ENCODE measurements around the gene RNLS. TPM values are rescaled to one million over a fixed set of nuclear protein-coding genes. Genes with fewer than 3 reads are reported as not detected.

Gene RNLS
- total RNA-seq, 2 experiments from 2014 or later, result 0.95 to 2.7 TPM

GRCh38 chr10:88616250-88616977 lies 33.3 kb upstream of the RNLS start:
- Histone ChIP-seq H3K27ac (ENCODE audit: low read depth in 1 of 2, low read length in 2 of 2) (no peak overlapping the region), H3K4me1 (ENCODE audit: insufficient read depth, low read length) (no peaks in the 10 kb centered on the region), H3K27me3 (ENCODE audit: control insufficient read depth in 1 of 2, insufficient read depth in 2 of 2, low read length in 2 of 2) (no peaks in the 10 kb centered on the region), H3K36me3 (ENCODE audit: insufficient read depth, low read length) (no peaks in the 10 kb centered on the region), H3K9me3 (ENCODE audit: control insufficient read depth in 1 of 2, insufficient read depth in 1 of 2, low read length in 2 of 2) (no peaks in the 10 kb centered on the region), H3K4me3 (ENCODE audit: low read length) (no peak overlapping the region)
- intact Hi-C loops (cut with DNase I, micrococcal nuclease), result no loop called here
- Mint-ChIP-seq H3K27me3 (no peaks in the 10 kb centered on the region), H3K4me1 (ENCODE audit: low read depth) (no peaks in the 10 kb centered on the region), H3K4me3 (no peak overlapping the region), H3K27ac (no peak overlapping the region), H3K9me3 (no peaks in the 10 kb centered on the region), H3K36me3 (ENCODE audit: low read depth) (no peaks in the 10 kb centered on the region)
- DNase-seq (no peak), ATAC-seq (ENCODE audit: poor library complexity) (no peak)
- CTCF ChIA-PET, result interaction anchor here (0.7 kb wide), 1 partner anchor 198 kb away, joined by 3 read pairs; no protein-coding TSS in a partner anchor
- POLR2A ChIA-PET, result no interaction called here
- no peak for TF ChIP-seq CTCF (IDR thresholded peaks at IDR 0.05)

GRCh38 chr10:88608780-88609179 lies 25.7 kb upstream of the RNLS start:
- no peak for TF ChIP-seq CTCF (IDR thresholded peaks at IDR 0.05)
- Mint-ChIP-seq H3K36me3 (ENCODE audit: low read depth) (no peaks in the 10 kb centered on the region), H3K27me3 (no peaks in the 10 kb centered on the region), H3K27ac (no peak overlapping the region), H3K4me1 (ENCODE audit: low read depth) (no peaks in the 10 kb centered on the region), H3K4me3 (no peak overlapping the region), H3K9me3 (no peaks in the 10 kb centered on the region)
- ATAC-seq (ENCODE audit: poor library complexity) (no peak), DNase-seq (no peak)
- H3K27ac ChIP-seq (ENCODE audit: low read depth in 1 of 2, low read length in 2 of 2), result no peak overlapping the region
- ChIA-PET CTCF (no interaction called here), POLR2A (no interaction called here)
- no peaks in the 10 kb centered on the region for H3K9me3 ChIP-seq (ENCODE audit: control insufficient read depth in 1 of 2, insufficient read depth in 1 of 2, low read length in 2 of 2)
- no peaks in the 10 kb centered on the region for H3K4me1 ChIP-seq (ENCODE audit: insufficient read depth, low read length)
- no peak overlapping the region for H3K4me3 ChIP-seq (ENCODE audit: low read length)
- intact Hi-C loops (cut with DNase I, micrococcal nuclease), result no loop called here
- H3K27me3 ChIP-seq (ENCODE audit: control insufficient read depth in 1 of 2, insufficient read depth in 2 of 2, low read length in 2 of 2), result no peaks in the 10 kb centered on the region
- H3K36me3 ChIP-seq (ENCODE audit: insufficient read depth, low read length), result no peaks in the 10 kb centered on the region

GRCh38 chr10:88608052-88608732 lies 25.1 kb upstream of the RNLS start:
- POLR2A ChIA-PET, result no interaction called here
- no peaks in the 10 kb centered on the region for H3K27me3 Mint-ChIP-seq
- DNase-seq, result no peak
- no peaks in the 10 kb centered on the region for H3K27me3 ChIP-seq (ENCODE audit: control insufficient read depth in 1 of 2, insufficient read depth in 2 of 2, low read length in 2 of 2)
- H3K4me3 ChIP-seq (ENCODE audit: low read length), result no peak overlapping the region
- no peaks in the 10 kb centered on the region for H3K9me3 ChIP-seq (ENCODE audit: control insufficient read depth in 1 of 2, insufficient read depth in 1 of 2, low read length in 2 of 2)
- H3K4me1 ChIP-seq (ENCODE audit: insufficient read depth, low read length), result no peaks in the 10 kb centered on the region
- no peaks in the 10 kb centered on the region for H3K36me3 ChIP-seq (ENCODE audit: insufficient read depth, low read length)
- TF ChIP-seq CTCF (IDR thresholded peaks at IDR 0.05), result no peak
- no peaks in the 10 kb centered on the region for H3K9me3 Mint-ChIP-seq
- H3K4me1 Mint-ChIP-seq (ENCODE audit: low read depth), result no peaks in the 10 kb centered on the region
- CTCF ChIA-PET, result no interaction called here
- ATAC-seq (ENCODE audit: poor library complexity), result no peak
- intact Hi-C loops (cut with DNase I, micrococcal nuclease), result no loop called here
- no peak overlapping the region for H3K27ac Mint-ChIP-seq
- no peak overlapping the region for H3K27ac ChIP-seq (ENCODE audit: low read depth in 1 of 2, low read length in 2 of 2)
- no peaks in the 10 kb centered on the region for H3K36me3 Mint-ChIP-seq (ENCODE audit: low read depth)
- no peak overlapping the region for H3K4me3 Mint-ChIP-seq

Measured in CD4-positive, alpha-beta T cell (primary cell).